SIG-M5 (cell line): ENCODE measurements around the gene ATXN1.

ENCODE experiments used
- DNase-seq: peaks from one replicate; lab custom pipeline; 2025; lab: John Stamatoyannopoulos, UW

The ATXN1 gene

GRCh38 chr6:16359563-16359962 lies 401.7 kb downstream of the ATXN1 start:
- no peak for DNase-seq

GRCh38 chr6:16358531-16359138 lies 402.6 kb downstream of the ATXN1 start:
- no peak for DNase-seq

- DNase-seq = no peak
These were observed 405.4 kb downstream of the ATXN1 start for GRCh38 chr6:16355699-16356446.

GRCh38 chr6:16355238-16355637 lies 406.0 kb downstream of the ATXN1 start:
- DNase-seq = no peak

GRCh38 chr6:16354692-16355091 lies 406.6 kb downstream of the ATXN1 start:
- DNase-seq = no peak

- no peak for DNase-seq
These were observed 408.3 kb downstream of the ATXN1 start for GRCh38 chr6:16352821-16353438.

GRCh38 chr6:16352258-16352635 lies 409.0 kb downstream of the ATXN1 start:
- DNase-seq = no peak

- DNase-seq = no peak
These were observed 411.7 kb downstream of the ATXN1 start for GRCh38 chr6:16349544-16349943.

GRCh38 chr6:16346831-16347230 lies 414.4 kb downstream of the ATXN1 start:
- DNase-seq = no peak

- DNase-seq = no peak
These were observed 415.6 kb downstream of the ATXN1 start for GRCh38 chr6:16345449-16346330.

- no peak for DNase-seq
These were observed 416.5 kb downstream of the ATXN1 start for GRCh38 chr6:16344756-16345155.

- no peak for DNase-seq
These were observed 417.7 kb downstream of the ATXN1 start for GRCh38 chr6:16343593-16343992.

GRCh38 chr6:16339265-16339587 lies 422.0 kb downstream of the ATXN1 start:
- no peak for DNase-seq

- no peak for DNase-seq
These were observed 422.5 kb downstream of the ATXN1 start for GRCh38 chr6:16338577-16339264.

- DNase-seq = no peak
These were observed 423.8 kb downstream of the ATXN1 start for GRCh38 chr6:16337295-16337975.

GRCh38 chr6:16336911-16337294 lies 424.4 kb downstream of the ATXN1 start:
- no peak for DNase-seq

GRCh38 chr6:16336056-16336818 lies 425.0 kb downstream of the ATXN1 start:
- no peak for DNase-seq

GRCh38 chr6:16335176-16335575 lies 426.1 kb downstream of the ATXN1 start:
- no peak for DNase-seq

- DNase-seq = no peak
These were observed 426.6 kb downstream of the ATXN1 start for GRCh38 chr6:16334671-16335070.

GRCh38 chr6:16333580-16333979 lies 427.7 kb downstream of the ATXN1 start:
- DNase-seq = no peak

- DNase-seq = no peak
These were observed 429.1 kb downstream of the ATXN1 start for GRCh38 chr6:16332175-16332542.
